ENCODE data around the gene MAP3K8.

DNA sequence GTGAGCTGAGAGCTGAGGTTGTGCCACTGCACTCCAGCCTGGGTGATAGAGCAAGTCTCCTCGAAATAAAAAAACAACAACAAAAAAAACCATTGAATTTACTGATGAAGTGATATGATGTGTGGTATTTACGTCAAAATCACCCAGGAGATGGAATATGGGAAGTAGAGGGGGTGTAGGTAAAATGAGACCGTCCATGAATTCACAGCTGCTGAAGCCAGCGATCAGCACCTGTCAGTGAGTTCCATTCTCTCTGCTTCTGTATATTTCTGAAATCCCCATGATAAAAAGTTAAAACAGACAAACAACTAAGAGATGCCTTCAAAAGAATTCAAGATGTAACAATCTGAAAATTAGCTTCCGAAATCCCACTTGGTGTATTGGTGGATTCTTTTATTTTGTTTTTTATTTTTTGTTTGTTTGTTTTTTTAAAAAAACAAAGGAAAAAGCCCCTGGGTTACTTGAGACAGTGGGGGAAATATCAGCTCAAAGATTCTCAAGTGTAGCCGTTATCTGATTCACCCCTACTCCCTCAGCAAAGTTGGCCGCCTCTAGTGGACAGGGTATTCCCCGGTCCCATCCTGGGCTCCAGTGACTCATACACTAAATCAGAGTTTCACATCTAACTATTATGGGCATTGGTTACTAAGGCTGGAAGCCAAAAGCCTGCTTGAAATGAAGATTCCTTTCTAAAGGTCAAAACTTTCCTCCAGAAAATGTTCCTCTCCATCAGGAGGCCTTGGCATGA lies 76.4 kb downstream of the MAP3K8 start:
- no peak for TF ChIP-seq POLR2A (IDR thresholded peaks at IDR 0.05)
- TF ChIP-seq, protein P1, sequence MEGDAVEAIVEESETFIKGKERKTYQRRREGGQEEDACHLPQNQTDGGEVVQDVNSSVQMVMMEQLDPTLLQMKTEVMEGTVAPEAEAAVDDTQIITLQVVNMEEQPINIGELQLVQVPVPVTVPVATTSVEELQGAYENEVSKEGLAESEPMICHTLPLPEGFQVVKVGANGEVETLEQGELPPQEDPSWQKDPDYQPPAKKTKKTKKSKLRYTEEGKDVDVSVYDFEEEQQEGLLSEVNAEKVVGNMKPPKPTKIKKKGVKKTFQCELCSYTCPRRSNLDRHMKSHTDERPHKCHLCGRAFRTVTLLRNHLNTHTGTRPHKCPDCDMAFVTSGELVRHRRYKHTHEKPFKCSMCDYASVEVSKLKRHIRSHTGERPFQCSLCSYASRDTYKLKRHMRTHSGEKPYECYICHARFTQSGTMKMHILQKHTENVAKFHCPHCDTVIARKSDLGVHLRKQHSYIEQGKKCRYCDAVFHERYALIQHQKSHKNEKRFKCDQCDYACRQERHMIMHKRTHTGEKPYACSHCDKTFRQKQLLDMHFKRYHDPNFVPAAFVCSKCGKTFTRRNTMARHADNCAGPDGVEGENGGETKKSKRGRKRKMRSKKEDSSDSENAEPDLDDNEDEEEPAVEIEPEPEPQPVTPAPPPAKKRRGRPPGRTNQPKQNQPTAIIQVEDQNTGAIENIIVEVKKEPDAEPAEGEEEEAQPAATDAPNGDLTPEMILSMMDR (IDR thresholded peaks at IDR 0.05): no peak

All from tibial nerve (tissue), 3 donors.